Measurements from ENCODE around the gene IGF1.

Gene IGF1

GRCh38 chr12:102518871-102519270 lies 38.5 kb upstream of the IGF1 start:
- ChIA-PET POLR2A (no interaction called here), CTCF (interaction anchor here (1.0 kb wide), 1 partner anchor 184 kb away, joined by 6 read pairs; no protein-coding TSS in a partner anchor)
- DNase-seq (ENCODE audit: low read depth, low spot score) = no peak

GRCh38 chr12:102514696-102515095 lies 34.3 kb upstream of the IGF1 start:
- ChIA-PET CTCF (interaction anchor here (1.1 to 3.6 kb wide), 7 partner anchors 13 to 255 kb away, joined by 3 to 30 read pairs (median 5); no protein-coding TSS in a partner anchor), POLR2A (no interaction called here)
- no peak for DNase-seq (ENCODE audit: low read depth, low spot score)
- no peak for TF ChIP-seq CTCF (IDR thresholded peaks at IDR 0.05; ENCODE audit: insufficient read depth, low read length, missing control alignments)
- H3K4me3 ChIP-seq (ENCODE audit: low read depth, low read length) = no peak overlapping the region

More at GRCh38 chr12:102518871-102519270, 38.5 kb upstream of the IGF1 start:
- no peak overlapping the region for H3K4me3 ChIP-seq (ENCODE audit: low read depth, low read length)
- no peak for TF ChIP-seq CTCF (IDR thresholded peaks at IDR 0.05; ENCODE audit: insufficient read depth, low read length, missing control alignments)

GRCh38 chr12:102513739-102514138 lies 33.4 kb upstream of the IGF1 start:
- DNase-seq (ENCODE audit: low read depth, low spot score) = no peak
- ChIA-PET POLR2A (no interaction called here), CTCF (interaction anchor here (0.8 to 3.6 kb wide), 9 partner anchors 12 to 574 kb away, joined by 3 to 30 read pairs (median 5); no protein-coding TSS in a partner anchor)

GRCh38 chr12:102513272-102513671 lies 32.9 kb upstream of the IGF1 start:
- CTCF ChIA-PET = interaction anchor here (0.8 to 3.6 kb wide), 7 partner anchors 26 to 573 kb away, joined by 3 to 30 read pairs (median 5); no protein-coding TSS in a partner anchor
- no peak for DNase-seq (ENCODE audit: low read depth, low spot score)
- POLR2A ChIA-PET = no interaction called here
- no peak for TF ChIP-seq CTCF (IDR thresholded peaks at IDR 0.05; ENCODE audit: insufficient read depth, low read length, missing control alignments)
- no peak overlapping the region for H3K4me3 ChIP-seq (ENCODE audit: low read depth, low read length)

More at GRCh38 chr12:102513739-102514138, 33.4 kb upstream of the IGF1 start:
- H3K4me3 ChIP-seq (ENCODE audit: low read depth, low read length) = no peak overlapping the region
- peak; percentile 33 for TF ChIP-seq CTCF (IDR thresholded peaks at IDR 0.05; ENCODE audit: insufficient read depth, low read length, missing control alignments)

- POLR2A ChIA-PET = no interaction called here
- no peak for DNase-seq (ENCODE audit: low read depth, low spot score)
- no peak overlapping the region for H3K4me3 ChIP-seq (ENCODE audit: low read depth, low read length)
- TF ChIP-seq CTCF (IDR thresholded peaks at IDR 0.05; ENCODE audit: insufficient read depth, low read length, missing control alignments) = no peak
- CTCF ChIA-PET = interaction anchor here (0.9 to 3.6 kb wide), 4 partner anchors 28 to 228 kb away, joined by 3 to 30 read pairs (median 15); no protein-coding TSS in a partner anchor
Observed at GRCh38 chr12:102512523-102512922, 32.2 kb upstream of the IGF1 start.

GRCh38 chr12:102511575-102511974 lies 31.2 kb upstream of the IGF1 start:
- TF ChIP-seq CTCF (IDR thresholded peaks at IDR 0.05; ENCODE audit: insufficient read depth, low read length, missing control alignments) = no peak
- ChIA-PET POLR2A (no interaction called here), CTCF (interaction anchor here (0.9 kb wide), 1 partner anchor 229 kb away, joined by 3 read pairs; no protein-coding TSS in a partner anchor)
- H3K4me3 ChIP-seq (ENCODE audit: low read depth, low read length) = no peak overlapping the region
- DNase-seq (ENCODE audit: low read depth, low spot score) = no peak
